Panc1 (cell line): ENCODE measurements around the gene PDK3.

Source experiments
- POLR2AphosphoS5 ChIP-seq: IDR thresholded peaks from 2 replicates; pipeline ENCODE4 v1.6.1; 2012; ENCODE audit warnings: mild to moderate bottlenecking, low read depth, low read length, moderate library complexity
- TF ChIP-seq, protein P1 (sequence below): fragments of 450-650 bp; IDR thresholded peaks from 2 replicates; pipeline ENCODE4 v1.5.1; 2017; ENCODE audit warnings: mild to moderate bottlenecking

GRCh38 chrX:24574743-24575142, 109.7 kb downstream of the PDK3 start:
- TF ChIP-seq, protein P1, sequence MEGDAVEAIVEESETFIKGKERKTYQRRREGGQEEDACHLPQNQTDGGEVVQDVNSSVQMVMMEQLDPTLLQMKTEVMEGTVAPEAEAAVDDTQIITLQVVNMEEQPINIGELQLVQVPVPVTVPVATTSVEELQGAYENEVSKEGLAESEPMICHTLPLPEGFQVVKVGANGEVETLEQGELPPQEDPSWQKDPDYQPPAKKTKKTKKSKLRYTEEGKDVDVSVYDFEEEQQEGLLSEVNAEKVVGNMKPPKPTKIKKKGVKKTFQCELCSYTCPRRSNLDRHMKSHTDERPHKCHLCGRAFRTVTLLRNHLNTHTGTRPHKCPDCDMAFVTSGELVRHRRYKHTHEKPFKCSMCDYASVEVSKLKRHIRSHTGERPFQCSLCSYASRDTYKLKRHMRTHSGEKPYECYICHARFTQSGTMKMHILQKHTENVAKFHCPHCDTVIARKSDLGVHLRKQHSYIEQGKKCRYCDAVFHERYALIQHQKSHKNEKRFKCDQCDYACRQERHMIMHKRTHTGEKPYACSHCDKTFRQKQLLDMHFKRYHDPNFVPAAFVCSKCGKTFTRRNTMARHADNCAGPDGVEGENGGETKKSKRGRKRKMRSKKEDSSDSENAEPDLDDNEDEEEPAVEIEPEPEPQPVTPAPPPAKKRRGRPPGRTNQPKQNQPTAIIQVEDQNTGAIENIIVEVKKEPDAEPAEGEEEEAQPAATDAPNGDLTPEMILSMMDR, result no peak
- TF ChIP-seq POLR2AphosphoS5, result no peak
